SK-N-SH (cell line): Measurements from ENCODE around the gene CNTROB.

ENCODE experiments used
- RFX5 ChIP-seq: IDR thresholded peaks from 2 replicates; pipeline ENCODE4 v1.6.1; 2012; ENCODE audit warnings: mild to moderate bottlenecking, improper control_type of control experiment, low read length
- SIN3A ChIP-seq: IDR thresholded peaks from 2 replicates; pipeline ENCODE4 v1.6.1; 2012; ENCODE audit warnings: low read depth, mild to moderate bottlenecking, low read length, moderate library complexity, borderline replicate concordance

DNA sequence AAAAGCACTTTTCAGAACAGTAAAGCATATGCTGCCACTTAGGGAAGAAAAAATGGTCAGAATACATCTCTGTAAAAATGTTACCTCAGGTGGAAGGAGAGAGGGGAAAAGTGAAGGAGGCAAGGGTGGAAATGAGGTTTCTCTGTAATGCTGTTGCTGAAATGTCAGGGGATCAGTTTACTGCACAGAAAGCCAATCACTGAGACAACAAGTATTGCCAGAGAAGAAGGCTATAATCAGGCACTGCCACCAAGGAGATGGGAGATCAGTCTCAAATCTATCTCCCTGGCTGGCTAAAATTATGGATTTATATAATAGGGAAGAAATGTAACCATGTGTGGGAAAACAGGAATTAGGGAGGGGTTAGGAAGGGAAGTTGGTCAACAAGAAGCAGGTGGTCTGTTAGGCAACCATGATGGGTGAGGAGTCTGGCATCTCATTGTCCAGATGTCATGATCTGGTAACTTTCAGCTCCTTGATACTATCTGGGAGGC, 42.7 kb downstream of the CNTROB start:
- TF ChIP-seq RFX5, result no peak
- no peak for TF ChIP-seq SIN3A
